Ovary (tissue), 9 donors: ENCODE results near the gene MOB3B. TPM values are rescaled to one million over a fixed set of nuclear protein-coding genes. Genes with fewer than 3 reads are reported as not detected.
A peak's percentile ranks its signal among the peaks of the same experiment; 100 is the strongest.

Experiments
- DNase-seq, 5 donors: peaks; one replicate each; pipeline ENCODE4 v3.0.0-alpha.2; 2019 to 2020
- H3K27ac ChIP-seq, 2 donors: fragments of 200-600 bp; one replicate each; pipeline versions ENCODE4 v1.5.1 to v1.8.0; 2019 to 2022
- H3K27me3 ChIP-seq: fragments of 200-600 bp; one replicate; pipeline ENCODE4 v1.8.0; 2022
- H3K36me3 ChIP-seq: fragments of 200-600 bp; sonication (generic); one replicate; pipeline ENCODE4 v1.5.1; 2019
- H3K4me1 ChIP-seq: one replicate; pipeline ENCODE4 v1.8.1; 2013; ENCODE audit warnings: mild to moderate bottlenecking, moderate library complexity; ENCODE audit not compliant: insufficient read depth
- H3K4me3 ChIP-seq: fragments of 200-600 bp; sonication (generic); one replicate; pipeline ENCODE4 v1.5.1; 2017
- H3K9me3 ChIP-seq, 2 donors: fragments of 200-600 bp in 1 of 2; sonication (generic) in 1 of 2; one replicate each; pipeline versions ENCODE4 v1.5.1 to v1.8.1; 2013 to 2019; ENCODE audit warnings: mild to moderate bottlenecking in 1 of 2, moderate library complexity in 1 of 2
- CTCF ChIP-seq, 3 donors: fragments of 450-650 bp in 2 of 3; fragments of 200-600 bp in 1 of 3; IDR thresholded peaks; one replicate each; pipeline versions ENCODE4 v1.5.1 to v1.8.0; 2016 to 2022; ENCODE audit warnings: antibody characterized with exemption in 3 of 3, mild to moderate bottlenecking in 1 of 3
- EP300 ChIP-seq: sonication (generic); formaldehyde crosslinking; IDR thresholded peaks from one replicate; pipeline ENCODE4 v1.6.1; 2017; ENCODE audit warnings: antibody characterized with exemption
- POLR2A ChIP-seq: fragments of 450-650 bp; IDR thresholded peaks from one replicate; pipeline ENCODE4 v1.6.1; 2017; ENCODE audit warnings: antibody characterized with exemption, mild to moderate bottlenecking, moderate library complexity
- WGBS, 3 donors: extraction: QIAGEN DNeasy Blood & Tissue Kit in 1 of 3; methylation state at CpG; one replicate each; pipeline versions ENCODE4 v1.1.5 to v1.1.7; 2013 to 2017; 5-methylcytosine and 5-hydroxymethylcytosine counted together
- intact Hi-C, 4 donors: fragments of 100-400 bp; cut with DNase I; formaldehyde crosslinking; loops; one replicate each; pipeline versions ENCODE4 v1.11.0 to v1.15.1; 2022 to 2023
- polyA plus RNA-seq, 2 donors: library from polyadenylated mRNA; stranded (reverse); fragments of 200-250 nt in 1 of 2; fragments of 350-450 nt in 1 of 2; fragmentation: Illumina TruSeq in 1 of 2; extraction: RNeasy Lipid Tissue Mini Kit (QIAGEN cat#74804) in 1 of 2; gene quantifications; one replicate each; pipeline ENCODE4 v1.2.3, GENCODE V29; 2013 to 2014
- total RNA-seq, 7 donors: library from RNA; depleted of rRNA in 2 of 7; stranded (reverse); fragments of >200 nt in 2 of 7; fragmentation: NEBNext Ultra II Directional in 3 of 7; extraction: Animal tissue kit (Norgen Biotek cat#: 25700) in 3 of 7; gene quantifications; one replicate each; pipeline versions ENCODE4 v1.1.0 to v1.2.4, GENCODE V29; 2016 to 2023
- donor health status: DM: no; HTN: no; CAD: no; lungs with moderate emphysema.
- donor health status: DM: no; HTN: no; CAD: no.
- donor health status: Bipolar disorder and iron deficiency.
- donor health status: DM: yes; HTN: yes; CAD: no.
- donor health status: DM: no; HTN: no; CAD: no.
- donor health status: DM: yes; HTN: yes; CAD: no.

MOB3B gene
- total and polyA plus RNA-seq, 9 donors = 16.3 to 68.2 (median 28.1) TPM

DNA sequence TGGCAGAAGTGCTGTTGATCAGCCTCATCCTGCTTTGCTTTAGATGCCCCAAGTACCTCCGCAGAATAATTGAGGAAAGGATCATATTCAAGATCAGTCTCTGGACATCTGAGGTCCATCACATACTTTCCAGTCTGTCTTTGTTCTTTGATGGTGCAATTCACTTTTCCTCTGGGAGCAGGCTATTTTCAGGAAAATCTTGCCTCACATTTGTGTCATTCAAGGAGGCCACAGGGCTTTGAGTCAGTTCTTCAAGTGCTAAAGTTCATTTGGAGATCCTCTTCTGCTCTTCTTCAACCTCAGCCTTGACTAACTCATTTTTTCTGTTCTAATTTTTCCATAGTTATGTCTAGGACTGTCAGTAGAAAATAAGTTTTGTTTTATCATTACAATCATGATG lies 251.2 kb downstream of the MOB3B start:
- 83 to 90% (median 89%) methylated on average over 1 of the region's 1 CpG for WGBS, 3 donors
- no peak for DNase-seq
- intact Hi-C loops = loop anchor here in 1 of 4 donors (10.0 kb wide), 1 partner anchor 244 kb away; no protein-coding TSS in a partner anchor

DNA sequence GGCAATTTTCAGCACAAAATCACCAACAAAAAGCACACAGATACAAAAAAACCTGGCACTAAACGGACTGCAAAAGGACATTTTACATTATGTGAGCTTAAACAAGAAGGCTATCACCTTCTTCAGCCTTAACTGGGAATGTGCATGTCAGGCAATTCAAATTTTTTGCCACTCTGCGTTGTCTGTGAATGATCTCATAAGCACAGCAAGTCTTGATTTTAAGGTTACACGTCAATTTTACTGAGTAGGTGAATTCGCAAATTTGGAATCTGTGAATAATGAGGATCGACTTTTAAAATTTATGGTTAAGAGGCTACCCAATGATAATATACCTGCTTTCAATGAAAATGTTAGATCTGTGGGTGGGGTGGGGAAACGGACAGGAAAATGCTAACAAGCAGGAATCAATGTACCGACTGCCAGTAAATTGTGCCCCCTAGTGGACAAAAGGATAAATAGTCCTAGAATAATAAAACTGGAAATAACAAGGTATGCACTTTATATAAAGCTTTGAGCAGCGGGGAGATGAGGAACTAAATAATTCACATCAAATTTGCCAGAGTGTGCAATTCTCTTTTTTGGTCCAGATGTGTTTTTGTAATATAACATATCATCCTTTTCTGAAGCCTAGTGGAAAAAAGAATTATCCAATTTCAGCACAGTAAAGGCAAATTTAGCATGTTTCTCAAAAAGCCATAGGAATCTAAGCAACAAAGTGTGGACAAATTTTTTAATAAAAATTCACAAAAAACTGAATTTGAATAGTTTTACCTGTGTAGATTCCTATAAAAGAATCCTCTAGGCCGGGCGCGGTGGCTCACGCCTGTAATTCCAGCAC lies 253.2 kb downstream of the MOB3B start:
- TF ChIP-seq EP300 (no peak), CTCF (IDR thresholded peaks at IDR 0.05) (peak; percentile 65 to 67 (median 66))
- Histone ChIP-seq H3K9me3 (no peaks in the 10 kb centered on the region), H3K36me3 (no peaks in the 10 kb centered on the region), H3K4me1 (no peaks in the 10 kb centered on the region), H3K27ac (no peak overlapping the region), H3K4me3 (no peak overlapping the region), H3K27me3 (no peaks in the 10 kb centered on the region)
- no peak for DNase-seq
- intact Hi-C loops = loop anchor here in 1 of 4 donors (10.0 kb wide), 1 partner anchor 242 kb away; no protein-coding TSS in a partner anchor
- 36 to 45% (median 38%) methylated on average over 12 of the region's 12 CpGs for WGBS, 3 donors

More for the DNA sequence above, 251.2 kb downstream of the MOB3B start:
- H3K4me3 ChIP-seq = no peak overlapping the region
- no peaks in the 10 kb centered on the region for H3K4me1 ChIP-seq
- no peaks in the 10 kb centered on the region for H3K36me3 ChIP-seq
- TF ChIP-seq EP300 (no peak), POLR2A (no peak), CTCF (IDR thresholded peaks at IDR 0.05) (no peak)
- no peaks in the 10 kb centered on the region for H3K27me3 ChIP-seq
- no peak overlapping the region for H3K27ac ChIP-seq
- H3K9me3 ChIP-seq = no peaks in the 10 kb centered on the region

Other genes with a start within 250 kb of the MOB3B start
- gene EQTN, start 232.7 kb downstream of the MOB3B start, total RNA-seq = 1 to 10 TPM in 3 of 7 donors, under 1 TPM in 4; 0.23 to 2.3 (median 0.95) TPM
- gene EQTN, start 232.7 kb downstream of the MOB3B start, polyA plus RNA-seq = 1 to 10 TPM in 1 of 2 donors, not detected in 1; 1.0 TPM
- not detected for gene IFNK, start 5.5 kb downstream of the MOB3B start, total RNA-seq
- gene IFNK, start 5.5 kb downstream of the MOB3B start, polyA plus RNA-seq = not detected
- 100 to 1,000 TPM in 1 of 7 donors, 10 to 100 TPM in 6; 18.5 to 100 (median 25.3) TPM for gene C9orf72, start 43.7 kb upstream of the MOB3B start, total RNA-seq
- gene C9orf72, start 43.7 kb upstream of the MOB3B start, polyA plus RNA-seq = 10 to 100 TPM; 13.4 to 16.1 TPM